GM19438 (cell line): ENCODE data around the gene AP2A2.

Source experiments
- ATAC-seq: cut with Tn5 transposase; IDR thresholded peaks from one replicate; pipeline ENCODE4 v1.9.1; 2021; ENCODE audit warnings: low read depth; ENCODE audit not compliant: unreplicated experiment

The AP2A2 gene

GRCh38 chr11:925496-926301 lies at the start of gene AP2A2:
TSS of gene AP2A2 (plus strand) at chr11:925870. CDS start at chr11:926022, 152 bp downstream.
- no peak for ATAC-seq

GRCh38 chr11:876545-876944 lies 49.1 kb upstream of the AP2A2 start:
- no peak for ATAC-seq

GRCh38 chr11:877565-877964 lies 48.1 kb upstream of the AP2A2 start:
- ATAC-seq: no peak

GRCh38 chr11:880447-880846 lies 45.2 kb upstream of the AP2A2 start:
- no peak for ATAC-seq

- ATAC-seq: no peak
Measured at GRCh38 chr11:882596-882995, 43.1 kb upstream of the AP2A2 start.

- ATAC-seq: no peak
Measured at GRCh38 chr11:883527-883926, 42.1 kb upstream of the AP2A2 start.

- ATAC-seq: no peak
Measured at GRCh38 chr11:884578-885070, 41.0 kb upstream of the AP2A2 start.

- ATAC-seq: no peak
Measured at GRCh38 chr11:886568-886967, 39.1 kb upstream of the AP2A2 start.

- no peak for ATAC-seq
Measured at GRCh38 chr11:887589-887988, 38.1 kb upstream of the AP2A2 start.

- ATAC-seq: no peak
Measured at GRCh38 chr11:888310-889212, 37.1 kb upstream of the AP2A2 start.

GRCh38 chr11:889257-889656 lies 36.4 kb upstream of the AP2A2 start:
- ATAC-seq: no peak

GRCh38 chr11:889687-890475 lies 35.8 kb upstream of the AP2A2 start:
- ATAC-seq: no peak

- no peak for ATAC-seq
Measured at GRCh38 chr11:890794-891540, 34.7 kb upstream of the AP2A2 start.

- no peak for ATAC-seq
Measured at GRCh38 chr11:893008-893654, 32.5 kb upstream of the AP2A2 start.

GRCh38 chr11:894575-895201 lies 31.0 kb upstream of the AP2A2 start:
- no peak for ATAC-seq

- no peak for ATAC-seq
Measured at GRCh38 chr11:895331-896110, 30.1 kb upstream of the AP2A2 start.

- ATAC-seq: no peak
Measured at GRCh38 chr11:897253-898142, 28.2 kb upstream of the AP2A2 start.
